Activated naive CD4-positive, alpha-beta T cell treated with anti-CD3 and anti-CD28 coated beads for 36 hours (primary cell): ENCODE results near the gene OXSR1. TPM values are rescaled to one million over a fixed set of nuclear protein-coding genes. Genes with fewer than 3 reads are reported as not detected.
"Not testable (repeated sequence)": the region's sequence is repeated elsewhere in the genome, so short reads cannot be mapped to it uniquely, and the experiment has no call there.

Experiments
- CTCF ChIA-PET: fragments of 350-600 bp; sonication (Branson Sonifier 250); formaldehyde crosslinking; loops from one replicate; lab custom pipeline; 2021; ENCODE audit warnings: antibody characterized with exemption; lab: Charles Lee
- DNase-seq: peaks from one replicate; pipeline ENCODE4 v3.0.0-alpha.2; 2020
- H3K27ac Mint-ChIP-seq: one replicate; pipeline ENCODE4 v1.8.0; 2021; ENCODE audit warnings: mild to moderate bottlenecking, mixed read lengths
- H3K27me3 Mint-ChIP-seq: one replicate; pipeline ENCODE4 v1.8.0; 2021; ENCODE audit warnings: low read depth, mixed read lengths
- H3K36me3 Mint-ChIP-seq: one replicate; pipeline ENCODE4 v1.8.0; 2021; ENCODE audit warnings: low read depth, mixed read lengths
- H3K4me1 Mint-ChIP-seq: one replicate; pipeline ENCODE4 v1.8.0; 2021; ENCODE audit warnings: low read depth, mixed read lengths
- H3K4me3 Mint-ChIP-seq: one replicate; pipeline ENCODE4 v1.8.0; 2021; ENCODE audit warnings: mild to moderate bottlenecking, moderate library complexity, mixed read lengths
- H3K9me3 Mint-ChIP-seq: one replicate; pipeline ENCODE4 v1.8.0; 2021; ENCODE audit warnings: mixed read lengths
- intact Hi-C: fragments of 100-400 bp; cut with micrococcal nuclease; formaldehyde crosslinking; loops from one replicate; pipeline ENCODE4 v1.15.1; 2023
- total RNA-seq, 2 experiments: library from RNA; stranded (reverse); gene quantifications; one replicate each; pipeline ENCODE4 v1.2.3, GENCODE V29; 2021

The OXSR1 gene
- total RNA-seq, 2 experiments from 2014 or later = 33.8 to 35.0 TPM

- CTCF ChIA-PET = interaction anchor here (0.7 to 1.1 kb wide), 3 partner anchors 21 to 191 kb away, joined by 3 read pairs; no protein-coding TSS in a partner anchor
- H3K9me3 Mint-ChIP-seq, H3K4me3 Mint-ChIP-seq, H3K4me1 Mint-ChIP-seq, DNase-seq, H3K27me3 Mint-ChIP-seq, intact Hi-C loops, H3K27ac Mint-ChIP-seq, H3K36me3 Mint-ChIP-seq: not testable (repeated sequence)
Observed at GRCh38 chr3:38289286-38290217, 124.2 kb downstream of the OXSR1 start.

DNA sequence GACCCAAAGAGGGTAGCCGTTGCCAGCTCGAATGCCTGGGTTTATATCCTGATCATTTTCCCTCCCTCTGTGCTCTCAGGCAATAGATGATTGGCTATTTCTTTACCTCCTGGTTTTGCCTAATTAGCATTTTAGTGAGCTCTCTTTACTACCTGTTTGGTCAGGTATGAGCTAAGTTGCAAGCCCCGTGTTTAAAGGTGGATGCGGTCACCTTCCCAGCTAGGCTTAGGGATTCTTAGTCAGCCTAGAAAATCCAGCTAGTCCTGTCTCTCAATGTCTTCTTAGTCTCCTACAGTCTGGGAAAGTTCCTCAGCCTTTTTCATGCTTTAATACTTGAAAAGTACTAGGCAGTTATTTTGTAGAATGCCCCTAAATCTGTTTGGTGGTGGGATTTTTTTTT is 131.7 kb downstream of the OXSR1 start:
- H3K4me3 Mint-ChIP-seq = not testable (repeated sequence)
- intact Hi-C loops = loop anchor here (5.0 kb wide), 1 partner anchor 160 kb away; the partner anchor contains the start of genes ACAA1 and MYD88

DNA sequence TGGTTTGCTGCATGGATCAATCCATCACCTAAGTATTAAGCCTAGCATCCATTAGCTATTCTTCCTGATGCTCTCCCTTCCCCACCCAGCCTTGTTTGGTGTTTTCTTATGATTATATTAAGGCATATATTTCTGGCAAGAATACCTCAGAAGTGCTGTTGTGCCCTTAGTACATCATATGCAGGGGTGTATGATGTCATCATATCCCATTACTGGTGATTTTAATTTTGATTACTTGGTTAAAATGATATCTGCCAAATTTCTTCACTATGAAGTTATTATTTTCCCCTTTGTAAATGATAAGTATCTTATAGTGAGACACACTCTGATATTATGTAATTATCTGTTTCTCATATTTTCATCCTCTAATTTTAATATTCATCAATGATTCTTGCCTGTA is 132.2 kb downstream of the OXSR1 start:
- no peak overlapping the region for H3K4me3 Mint-ChIP-seq
- H3K27ac Mint-ChIP-seq = no peak overlapping the region

More for the DNA sequence above, 131.7 kb downstream of the OXSR1 start:
- not testable (repeated sequence) for DNase-seq, H3K36me3 Mint-ChIP-seq, H3K27me3 Mint-ChIP-seq, H3K4me1 Mint-ChIP-seq, H3K27ac Mint-ChIP-seq, H3K9me3 Mint-ChIP-seq
- CTCF ChIA-PET = interaction anchor here (0.7 to 3.3 kb wide), 5 partner anchors 16 to 180 kb away, joined by 3 to 24 read pairs (median 3); no protein-coding TSS in a partner anchor

GRCh38 chr3:38297947-38298711 is 132.8 kb downstream of the OXSR1 start:
- Mint-ChIP-seq H3K27me3 (peaks cover 6% of the 10 kb centered on the region), H3K4me1 (no peaks in the 10 kb centered on the region), H3K4me3 (no peak overlapping the region), H3K9me3 (no peaks in the 10 kb centered on the region), H3K36me3 (no peaks in the 10 kb centered on the region), H3K27ac (no peak overlapping the region)
- intact Hi-C loops = loop anchor here (1.0 to 5.0 kb wide), 2 partner anchors 161 to 180 kb away; partner anchors contain the start of genes ACAA1 and MYD88
- CTCF ChIA-PET = interaction anchor here (0.7 to 3.3 kb wide), 19 partner anchors 11 to 329 kb away, joined by 3 to 24 read pairs (median 4); partner anchors contain the start of genes EXOG and SLC22A14
- no peak for DNase-seq

More for the DNA sequence above, 132.2 kb downstream of the OXSR1 start:
- Mint-ChIP-seq H3K27me3 (peaks cover 6% of the 10 kb centered on the region), H3K36me3 (no peaks in the 10 kb centered on the region), H3K9me3 (no peaks in the 10 kb centered on the region), H3K4me1 (no peaks in the 10 kb centered on the region)
- CTCF ChIA-PET = interaction anchor here (0.7 to 3.3 kb wide), 15 partner anchors 10 to 328 kb away, joined by 3 to 24 read pairs (median 4); partner anchors contain the start of gene EXOG
- no peak for DNase-seq
- intact Hi-C loops = loop anchor here (5.0 kb wide), 1 partner anchor 160 kb away; the partner anchor contains the start of genes ACAA1 and MYD88

Other genes with a start within 250 kb of the OXSR1 start
- gene VILL, start 174.8 kb upstream of the OXSR1 start, total RNA-seq = 10 to 100 TPM; 13.7 to 14.2 TPM
- gene PLCD1, start 135.9 kb upstream of the OXSR1 start, total RNA-seq = 10 to 100 TPM; 10.6 to 10.8 TPM
- gene DLEC1, start 126.3 kb upstream of the OXSR1 start, total RNA-seq = under 1 TPM; 0.17 to 0.19 TPM
- gene ACAA1, start 28.4 kb upstream of the OXSR1 start, total RNA-seq = 10 to 100 TPM; 57.5 to 58.7 TPM
- gene MYD88, start 26.9 kb upstream of the OXSR1 start, total RNA-seq = 10 to 100 TPM; 16.6 to 19.3 TPM
- not detected for gene SLC22A13, start 100.3 kb downstream of the OXSR1 start, total RNA-seq
- gene SLC22A14, start 116.8 kb downstream of the OXSR1 start, total RNA-seq = not detected
- 1 to 10 TPM; 2.5 to 2.8 TPM for gene XYLB, start 181.2 kb downstream of the OXSR1 start, total RNA-seq